SK-N-SH (cell line): Measurements from ENCODE around the gene DGKI. TPM values are rescaled to one million over a fixed set of nuclear protein-coding genes. Genes with fewer than 3 reads are reported as not detected.

ENCODE experiments used
- CTCF ChIA-PET: fragments of 300-600, 350-600 bp; formaldehyde crosslinking; extraction: SDS; loops from one replicate; lab custom pipeline; 2021; lab: Yijun Ruan, JAX
- POLR2A ChIA-PET: fragments of 350-600 bp; sonication (Branson Sonifier 250); formaldehyde crosslinking; extraction: SDS; loops from one replicate; lab custom pipeline; 2020; ENCODE audit warnings: antibody characterized with exemption, inconsistent platforms; lab: Yijun Ruan, JAX
- DNase-seq: peaks from one replicate; pipeline ENCODE4 v3.0.0; 2012
- H2AFZ ChIP-seq: fragments of 200-600 bp; sonication (generic); 2 replicates; pipeline ENCODE4 v1.8.1; 2016; ENCODE audit warnings: antibody characterized with exemption, mild to moderate bottlenecking, low read depth
- H3F3A ChIP-seq: fragments of 200-600 bp; sonication (generic); replicated peaks from 2 replicates; pipeline ENCODE3; 2016; ENCODE audit warnings: antibody characterized with exemption, mild to moderate bottlenecking; ENCODE audit not compliant: insufficient read depth
- H3K27ac ChIP-seq, 2 experiments: fragments of 200-500 bp in 1 of 2; fragments of 200-600 bp in 1 of 2; sonication (Bioruptor generic) in 1 of 2; sonication (generic), shearing (Covaris generic) in 1 of 2; 2 replicates each; pipeline versions ENCODE4 v1.5.1 to v1.6.1; 2014 to 2016; ENCODE audit warnings: low read depth in 2 of 2, inconsistent platforms in 1 of 2, low read length in 1 of 2, mild to moderate bottlenecking in 1 of 2, mixed read lengths in 1 of 2
- H3K27me3 ChIP-seq: fragments of 200-600 bp; sonication (generic), shearing (Covaris generic); 2 replicates; pipeline ENCODE4 v1.6.1; 2016; ENCODE audit warnings: mixed run types; ENCODE audit not compliant: insufficient read depth
- H3K36me3 ChIP-seq, 2 experiments: fragments of 200-500 bp in 1 of 2; fragments of 200-600 bp in 1 of 2; sonication (Bioruptor generic) in 1 of 2; sonication (generic) in 1 of 2; replicated peaks in 1 of 2; 2 replicates each; pipeline versions ENCODE3 to v1.5.1; 2014 to 2016; ENCODE audit warnings: low read length in 1 of 2, mild to moderate bottlenecking in 1 of 2; ENCODE audit not compliant: insufficient read depth in 2 of 2, control insufficient read depth in 1 of 2
- H3K4me1 ChIP-seq, 2 experiments: fragments of 200-500 bp in 1 of 2; fragments of 200-600 bp in 1 of 2; sonication (Bioruptor generic) in 1 of 2; sonication (generic), shearing (Covaris generic) in 1 of 2; 2 replicates each; pipeline versions ENCODE4 v1.5.1 to v1.6.1; 2014 to 2016; ENCODE audit warnings: low read depth in 1 of 2, low read length in 1 of 2, mixed run types in 1 of 2; ENCODE audit not compliant: insufficient read depth in 2 of 2, control insufficient read depth in 1 of 2
- H3K4me2 ChIP-seq: fragments of 200-600 bp; sonication (generic), shearing (Covaris generic); 2 replicates; pipeline ENCODE4 v1.6.1; 2017; ENCODE audit warnings: mixed run types
- H3K4me3 ChIP-seq, 2 experiments: fragments of 200-500 bp in 1 of 2; fragments of 200-600 bp in 1 of 2; sonication (Bioruptor generic) in 1 of 2; sonication (generic), shearing (Covaris generic) in 1 of 2; 2 replicates each; pipeline versions ENCODE4 v1.5.1 to v1.8.1; 2014 to 2016; ENCODE audit warnings: low read depth in 2 of 2, inconsistent platforms in 1 of 2, low read length in 1 of 2, mild to moderate bottlenecking in 1 of 2, mixed read lengths in 1 of 2, moderate library complexity in 1 of 2
- H3K79me2 ChIP-seq: fragments of 200-600 bp; sonication (generic); 2 replicates; pipeline ENCODE4 v1.8.1; 2017; ENCODE audit warnings: mild to moderate bottlenecking; ENCODE audit not compliant: insufficient read depth
- H3K9ac ChIP-seq: fragments of 200-600 bp; sonication (generic); 2 replicates; pipeline ENCODE4 v1.6.1; 2017; ENCODE audit warnings: mixed run types
- H3K9me2 ChIP-seq: fragments of 200-600 bp; sonication (generic); 2 replicates; pipeline ENCODE4 v1.6.1; 2017; ENCODE audit warnings: mixed run types
- H3K9me3 ChIP-seq: fragments of 200-600 bp; sonication (generic); 2 replicates; pipeline ENCODE4 v1.6.1; 2017; ENCODE audit warnings: mixed run types, mild to moderate bottlenecking, moderate library complexity
- H4K20me1 ChIP-seq: fragments of 200-600 bp; sonication (generic); 2 replicates; pipeline ENCODE4 v1.6.1; 2017; ENCODE audit warnings: mild to moderate bottlenecking, mixed run types; ENCODE audit not compliant: insufficient read depth
- CHD2 ChIP-seq: fragments of 150-350 bp; IDR thresholded peaks from 2 replicates; pipeline ENCODE4 v1.6.1; 2018; ENCODE audit warnings: low read length; ENCODE audit not compliant: partially characterized antibody
- EP300 ChIP-seq, 2 experiments: IDR thresholded peaks; 2 replicates each; pipeline versions ENCODE4 v1.4.0 to v1.6.1; 2012; ENCODE audit warnings: borderline replicate concordance in 1 of 2, low read depth in 1 of 2, low read length in 1 of 2
- JUND ChIP-seq: IDR thresholded peaks from 2 replicates; pipeline ENCODE4 v1.4.0; 2012
- MAX ChIP-seq: IDR thresholded peaks from 2 replicates; pipeline ENCODE4 v1.4.0; 2012; ENCODE audit warnings: low read depth
- MEF2A ChIP-seq: IDR thresholded peaks from 2 replicates; pipeline ENCODE4 v1.4.0; 2012; ENCODE audit warnings: low read depth, borderline replicate concordance
- PBX3 ChIP-seq: IDR thresholded peaks from 2 replicates; pipeline ENCODE4; 2012
- POLR2AphosphoS5 ChIP-seq: IDR thresholded peaks from 2 replicates; pipeline ENCODE4 v1.6.1; 2012; ENCODE audit warnings: low read depth, low read length
- RAD21 ChIP-seq: IDR thresholded peaks from 2 replicates; pipeline ENCODE4 v1.6.1; 2012; ENCODE audit warnings: mild to moderate bottlenecking, low read length
- RCOR1 ChIP-seq: fragments of 150-350 bp; IDR thresholded peaks from 2 replicates; pipeline ENCODE4 v1.6.1; 2017; ENCODE audit warnings: antibody characterized with exemption, low read length
- REST ChIP-seq: IDR thresholded peaks from 2 replicates; pipeline ENCODE4 v1.6.1; 2012; ENCODE audit warnings: mild to moderate bottlenecking, low read depth, low read length, moderate library complexity
- RXRA ChIP-seq: IDR thresholded peaks from 2 replicates; pipeline ENCODE4 v1.4.0; 2012; ENCODE audit warnings: low read depth, mild to moderate bottlenecking, borderline replicate concordance
- SIN3A ChIP-seq: IDR thresholded peaks from 2 replicates; pipeline ENCODE4 v1.6.1; 2012; ENCODE audit warnings: low read depth, mild to moderate bottlenecking, low read length, moderate library complexity, borderline replicate concordance
- SMC3 ChIP-seq: IDR thresholded peaks from 2 replicates; pipeline ENCODE4 v1.6.1; 2012; ENCODE audit warnings: low read depth, low read length, improper control_type of control experiment
- TAF1 ChIP-seq: IDR thresholded peaks from 2 replicates; pipeline ENCODE4 v1.6.1; 2012; ENCODE audit warnings: low read depth, mild to moderate bottlenecking, low read length, moderate library complexity, borderline replicate concordance
- TEAD4 ChIP-seq: IDR thresholded peaks from 2 replicates; pipeline ENCODE4 v1.4.0; 2012; ENCODE audit warnings: mild to moderate bottlenecking, borderline replicate concordance; ENCODE audit not compliant: insufficient read depth
- USF1 ChIP-seq: IDR thresholded peaks from 2 replicates; pipeline ENCODE4 v1.4.0; 2012; ENCODE audit warnings: low read depth, borderline replicate concordance
- USF2 ChIP-seq: fragments of 150-350 bp; IDR thresholded peaks from 2 replicates; pipeline ENCODE4 v1.6.1; 2017; ENCODE audit warnings: antibody characterized with exemption, low read length, low read depth, borderline replicate concordance
- YY1 ChIP-seq: IDR thresholded peaks from 2 replicates; pipeline ENCODE4 v1.4.0; 2012; ENCODE audit warnings: low read depth, mild to moderate bottlenecking
- ZBTB33 ChIP-seq: IDR thresholded peaks from 2 replicates; pipeline ENCODE4 v1.4.0; 2012; ENCODE audit warnings: low read depth, borderline replicate concordance
- WGBS: methylation state at CpG from one replicate; pipeline ENCODE4 v1.1.6; 2017; ENCODE audit warnings: low lambda C conversion rate; 5-methylcytosine and 5-hydroxymethylcytosine counted together
- polyA plus RNA-seq, 3 experiments: library from polyadenylated mRNA; depleted of rRNA; stranded (reverse); fragments of >200 nt; gene quantifications; 2 replicates each; pipeline ENCODE4 v1.2.3, GENCODE V29; 2012

Gene DGKI
- polyA plus RNA-seq, 1 of the 3 experiments (the other 2 are of a cell fraction) = 1.3 TPM

GRCh38 chr7:137585591-137585990 lies 261.2 kb downstream of the DGKI start:
- Histone ChIP-seq H3K4me1 (peaks cover 0 to 3% of the 10 kb centered on the region in 2 experiments; a peak in 1 of 4 replicates), H3K9ac (no peak overlapping the region), H4K20me1 (no peaks in the 10 kb centered on the region), H3K4me2 (no peak overlapping the region), H3K27ac (no peak overlapping the region), H3K36me3 (peaks cover 12 to 29% of the 10 kb centered on the region in 2 experiments), H3K4me3 (no peak overlapping the region), H3K9me2 (no peaks in the 10 kb centered on the region), H3K27me3 (no peaks in the 10 kb centered on the region), H3F3A (peaks cover 12% of the 10 kb centered on the region), H3K79me2 (no peaks in the 10 kb centered on the region), H2AFZ (no peak overlapping the region), H3K9me3 (no peaks in the 10 kb centered on the region)
- TF ChIP-seq RAD21 (no peak), ZBTB33 (no peak), POLR2AphosphoS5 (no peak), SMC3 (no peak), PBX3 (no peak), TEAD4 (no peak), SIN3A (no peak), REST (no peak), USF2 (no peak), USF1 (no peak), CHD2 (no peak), MEF2A (no peak), YY1 (no peak), TAF1 (no peak), RCOR1 (no peak), MAX (no peak), RXRA (no peak), EP300 (IDR thresholded peaks at IDR 0.05; ENCODE audit: borderline replicate concordance in 1 of 2, low read depth in 1 of 2, low read length in 1 of 2) (no peak), JUND (no peak)
- WGBS = 88% methylated on average over 3 of the region's 3 CpGs
- DNase-seq = no peak
- ChIA-PET CTCF (interaction anchor here (2.3 kb wide), 1 partner anchor 131 kb away, joined by 8 read pairs; no protein-coding TSS in a partner anchor), POLR2A (no interaction called here)
